SK-N-SH (cell line): ENCODE measurements around the gene MC4R. TPM values are rescaled to one million over a fixed set of nuclear protein-coding genes. Genes with fewer than 3 reads are reported as not detected.

Experiments
- CTCF ChIA-PET: fragments of 300-600, 350-600 bp; formaldehyde crosslinking; extraction: SDS; loops from one replicate; lab custom pipeline; 2021; lab: Yijun Ruan, JAX
- POLR2A ChIA-PET: fragments of 350-600 bp; sonication (Branson Sonifier 250); formaldehyde crosslinking; extraction: SDS; loops from one replicate; lab custom pipeline; 2020; ENCODE audit warnings: antibody characterized with exemption, inconsistent platforms; lab: Yijun Ruan, JAX
- DNase-seq: peaks from one replicate; pipeline ENCODE4 v3.0.0; 2012
- H2AFZ ChIP-seq: fragments of 200-600 bp; sonication (generic); 2 replicates; pipeline ENCODE4 v1.8.1; 2016; ENCODE audit warnings: antibody characterized with exemption, mild to moderate bottlenecking, low read depth
- H3F3A ChIP-seq: fragments of 200-600 bp; sonication (generic); replicated peaks from 2 replicates; pipeline ENCODE3; 2016; ENCODE audit warnings: antibody characterized with exemption, mild to moderate bottlenecking; ENCODE audit not compliant: insufficient read depth
- H3K27ac ChIP-seq, 2 experiments: fragments of 200-500 bp in 1 of 2; fragments of 200-600 bp in 1 of 2; sonication (Bioruptor generic) in 1 of 2; sonication (generic), shearing (Covaris generic) in 1 of 2; 2 replicates each; pipeline versions ENCODE4 v1.5.1 to v1.6.1; 2014 to 2016; ENCODE audit warnings: low read depth in 2 of 2, inconsistent platforms in 1 of 2, low read length in 1 of 2, mild to moderate bottlenecking in 1 of 2, mixed read lengths in 1 of 2
- H3K27me3 ChIP-seq: fragments of 200-600 bp; sonication (generic), shearing (Covaris generic); 2 replicates; pipeline ENCODE4 v1.6.1; 2016; ENCODE audit warnings: mixed run types; ENCODE audit not compliant: insufficient read depth
- H3K36me3 ChIP-seq, 2 experiments: fragments of 200-500 bp in 1 of 2; fragments of 200-600 bp in 1 of 2; sonication (Bioruptor generic) in 1 of 2; sonication (generic) in 1 of 2; replicated peaks in 1 of 2; 2 replicates each; pipeline versions ENCODE3 to v1.5.1; 2014 to 2016; ENCODE audit warnings: low read length in 1 of 2, mild to moderate bottlenecking in 1 of 2; ENCODE audit not compliant: insufficient read depth in 2 of 2, control insufficient read depth in 1 of 2
- H3K4me1 ChIP-seq, 2 experiments: fragments of 200-500 bp in 1 of 2; fragments of 200-600 bp in 1 of 2; sonication (Bioruptor generic) in 1 of 2; sonication (generic), shearing (Covaris generic) in 1 of 2; 2 replicates each; pipeline versions ENCODE4 v1.5.1 to v1.6.1; 2014 to 2016; ENCODE audit warnings: low read depth in 1 of 2, low read length in 1 of 2, mixed run types in 1 of 2; ENCODE audit not compliant: insufficient read depth in 2 of 2, control insufficient read depth in 1 of 2
- H3K4me2 ChIP-seq: fragments of 200-600 bp; sonication (generic), shearing (Covaris generic); 2 replicates; pipeline ENCODE4 v1.6.1; 2017; ENCODE audit warnings: mixed run types
- H3K4me3 ChIP-seq, 2 experiments: fragments of 200-500 bp in 1 of 2; fragments of 200-600 bp in 1 of 2; sonication (Bioruptor generic) in 1 of 2; sonication (generic), shearing (Covaris generic) in 1 of 2; 2 replicates each; pipeline versions ENCODE4 v1.5.1 to v1.8.1; 2014 to 2016; ENCODE audit warnings: low read depth in 2 of 2, inconsistent platforms in 1 of 2, low read length in 1 of 2, mild to moderate bottlenecking in 1 of 2, mixed read lengths in 1 of 2, moderate library complexity in 1 of 2
- H3K79me2 ChIP-seq: fragments of 200-600 bp; sonication (generic); 2 replicates; pipeline ENCODE4 v1.8.1; 2017; ENCODE audit warnings: mild to moderate bottlenecking; ENCODE audit not compliant: insufficient read depth
- H3K9ac ChIP-seq: fragments of 200-600 bp; sonication (generic); 2 replicates; pipeline ENCODE4 v1.6.1; 2017; ENCODE audit warnings: mixed run types
- H3K9me2 ChIP-seq: fragments of 200-600 bp; sonication (generic); 2 replicates; pipeline ENCODE4 v1.6.1; 2017; ENCODE audit warnings: mixed run types
- H3K9me3 ChIP-seq: fragments of 200-600 bp; sonication (generic); 2 replicates; pipeline ENCODE4 v1.6.1; 2017; ENCODE audit warnings: mixed run types, mild to moderate bottlenecking, moderate library complexity
- H4K20me1 ChIP-seq: fragments of 200-600 bp; sonication (generic); 2 replicates; pipeline ENCODE4 v1.6.1; 2017; ENCODE audit warnings: mild to moderate bottlenecking, mixed run types; ENCODE audit not compliant: insufficient read depth
- CHD2 ChIP-seq: fragments of 150-350 bp; IDR thresholded peaks from 2 replicates; pipeline ENCODE4 v1.6.1; 2018; ENCODE audit warnings: low read length; ENCODE audit not compliant: partially characterized antibody
- CTCF ChIP-seq: fragments of 200-600 bp; sonication (generic); IDR thresholded peaks from 2 replicates; pipeline ENCODE4 v1.6.1; 2017; ENCODE audit warnings: antibody characterized with exemption, mild to moderate bottlenecking, moderate library complexity
- EP300 ChIP-seq, 2 experiments: IDR thresholded peaks; 2 replicates each; pipeline versions ENCODE4 v1.4.0 to v1.6.1; 2012; ENCODE audit warnings: borderline replicate concordance in 1 of 2, low read depth in 1 of 2, low read length in 1 of 2
- FOSL2 ChIP-seq: IDR thresholded peaks from 2 replicates; pipeline ENCODE4 v1.4.0; 2012; ENCODE audit warnings: low read depth, mild to moderate bottlenecking, moderate library complexity, borderline replicate concordance
- FOXJ3 ChIP-seq: sonication (generic); formaldehyde crosslinking; IDR thresholded peaks from 2 replicates; pipeline ENCODE4 v1.5.1; 2020; ENCODE audit warnings: mild to moderate bottlenecking, missing genetic modification reagents
- RAD21 ChIP-seq: IDR thresholded peaks from 2 replicates; pipeline ENCODE4 v1.6.1; 2012; ENCODE audit warnings: mild to moderate bottlenecking, low read length
- SIN3A ChIP-seq: IDR thresholded peaks from 2 replicates; pipeline ENCODE4 v1.6.1; 2012; ENCODE audit warnings: low read depth, mild to moderate bottlenecking, low read length, moderate library complexity, borderline replicate concordance
- SMC3 ChIP-seq: IDR thresholded peaks from 2 replicates; pipeline ENCODE4 v1.6.1; 2012; ENCODE audit warnings: low read depth, low read length, improper control_type of control experiment
- TAF1 ChIP-seq: IDR thresholded peaks from 2 replicates; pipeline ENCODE4 v1.6.1; 2012; ENCODE audit warnings: low read depth, mild to moderate bottlenecking, low read length, moderate library complexity, borderline replicate concordance
- WGBS: methylation state at CpG from one replicate; pipeline ENCODE4 v1.1.6; 2017; ENCODE audit warnings: low lambda C conversion rate; 5-methylcytosine and 5-hydroxymethylcytosine counted together
- polyA plus RNA-seq, 3 experiments: library from polyadenylated mRNA; depleted of rRNA; stranded (reverse); fragments of >200 nt; gene quantifications; 2 replicates each; pipeline ENCODE4 v1.2.3, GENCODE V29; 2012
- TF ChIP-seq, protein P1 (sequence below): fragments of 150-350 bp; IDR thresholded peaks from 2 replicates; pipeline ENCODE4 v1.6.1; 2016; ENCODE audit warnings: mild to moderate bottlenecking, low read depth, low read length
- TF ChIP-seq, protein P2 (sequence below): fragments of 150-350 bp; IDR thresholded peaks from 2 replicates; pipeline ENCODE4 v1.6.1; 2017; ENCODE audit warnings: antibody characterized with exemption, low read length, low read depth, borderline replicate concordance
- TF ChIP-seq, protein P3 (sequence below): IDR thresholded peaks from 2 replicates; pipeline ENCODE4 v1.4.0; 2012; ENCODE audit warnings: low read depth, borderline replicate concordance

Gene MC4R
- polyA plus RNA-seq, 1 of the 3 experiments (the other 2 are of a cell fraction): 0.21 TPM

GRCh38 chr18:60417946-60418345 lies 45.4 kb upstream of the MC4R start (continued):
- TF ChIP-seq FOXJ3 (CRISPR knock-in tag) (no peak), FOSL2 (no peak), TAF1 (no peak), SIN3A (no peak)
- TF ChIP-seq, protein P1, sequence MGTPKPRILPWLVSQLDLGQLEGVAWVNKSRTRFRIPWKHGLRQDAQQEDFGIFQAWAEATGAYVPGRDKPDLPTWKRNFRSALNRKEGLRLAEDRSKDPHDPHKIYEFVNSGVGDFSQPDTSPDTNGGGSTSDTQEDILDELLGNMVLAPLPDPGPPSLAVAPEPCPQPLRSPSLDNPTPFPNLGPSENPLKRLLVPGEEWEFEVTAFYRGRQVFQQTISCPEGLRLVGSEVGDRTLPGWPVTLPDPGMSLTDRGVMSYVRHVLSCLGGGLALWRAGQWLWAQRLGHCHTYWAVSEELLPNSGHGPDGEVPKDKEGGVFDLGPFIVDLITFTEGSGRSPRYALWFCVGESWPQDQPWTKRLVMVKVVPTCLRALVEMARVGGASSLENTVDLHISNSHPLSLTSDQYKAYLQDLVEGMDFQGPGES: no peak
- TF ChIP-seq, protein P2, sequence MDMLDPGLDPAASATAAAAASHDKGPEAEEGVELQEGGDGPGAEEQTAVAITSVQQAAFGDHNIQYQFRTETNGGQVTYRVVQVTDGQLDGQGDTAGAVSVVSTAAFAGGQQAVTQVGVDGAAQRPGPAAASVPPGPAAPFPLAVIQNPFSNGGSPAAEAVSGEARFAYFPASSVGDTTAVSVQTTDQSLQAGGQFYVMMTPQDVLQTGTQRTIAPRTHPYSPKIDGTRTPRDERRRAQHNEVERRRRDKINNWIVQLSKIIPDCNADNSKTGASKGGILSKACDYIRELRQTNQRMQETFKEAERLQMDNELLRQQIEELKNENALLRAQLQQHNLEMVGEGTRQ: no peak
- TF ChIP-seq, protein P3, sequence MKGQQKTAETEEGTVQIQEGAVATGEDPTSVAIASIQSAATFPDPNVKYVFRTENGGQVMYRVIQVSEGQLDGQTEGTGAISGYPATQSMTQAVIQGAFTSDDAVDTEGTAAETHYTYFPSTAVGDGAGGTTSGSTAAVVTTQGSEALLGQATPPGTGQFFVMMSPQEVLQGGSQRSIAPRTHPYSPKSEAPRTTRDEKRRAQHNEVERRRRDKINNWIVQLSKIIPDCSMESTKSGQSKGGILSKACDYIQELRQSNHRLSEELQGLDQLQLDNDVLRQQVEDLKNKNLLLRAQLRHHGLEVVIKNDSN: no peak

- no peak for TF ChIP-seq SIN3A
- TF ChIP-seq CTCF: peak; percentile 55
- TF ChIP-seq EP300 (IDR thresholded peaks at IDR 0.05; ENCODE audit: borderline replicate concordance in 1 of 2, low read depth in 1 of 2, low read length in 1 of 2): no peak
- TF ChIP-seq RAD21: peak; percentile 49; the same call in 1 of the 2 replicates
- TF ChIP-seq SMC3: peak; percentile 48
- no peak for TF ChIP-seq CHD2
- TF ChIP-seq, all 33 proteins: peak for 3
- CTCF ChIA-PET: interaction anchor here (0.9 to 1.9 kb wide), 4 partner anchors 130 to 425 kb away, joined by 3 to 11 read pairs (median 6); no protein-coding TSS in a partner anchor
- Histone ChIP-seq H3K27ac (no peak overlapping the region), H3F3A (no peaks in the 10 kb centered on the region), H4K20me1 (no peaks in the 10 kb centered on the region), H3K36me3 (no peaks in the 10 kb centered on the region), H3K79me2 (no peaks in the 10 kb centered on the region), H3K9me3 (no peaks in the 10 kb centered on the region), H3K4me3 (peak overlapping the region in 1 of 2 experiments; percentile 15; a peak in 1 of 4 replicates), H2AFZ (no peak overlapping the region), H3K9ac (no peak overlapping the region), H3K4me2 (no peak overlapping the region), H3K9me2 (no peaks in the 10 kb centered on the region), H3K27me3 (no peaks in the 10 kb centered on the region), H3K4me1 (no peaks in the 10 kb centered on the region; a peak in 2 of 4 replicates)
- DNase-seq: no peak
- 86% methylated on average over 3 of the region's 3 CpGs for WGBS
- POLR2A ChIA-PET: no interaction called here
Observed at GRCh38 chr18:60413944-60414547, 41.5 kb upstream of the MC4R start.
